Mucosa of rectum (tissue), 2 donors: Measurements from ENCODE around the gene OTOGL.

ENCODE experiments used
- H3K27ac ChIP-seq, 2 donors: one replicate each; pipeline ENCODE4 v1.7.0; 2013; ENCODE audit warnings: inconsistent platforms in 2 of 2, low read depth in 2 of 2, low read length in 2 of 2
- H3K27me3 ChIP-seq, 2 donors: one replicate each; pipeline ENCODE4 v1.7.0; 2013; ENCODE audit warnings: low read length in 2 of 2; ENCODE audit not compliant: control insufficient read depth in 2 of 2, insufficient read depth in 2 of 2
- H3K36me3 ChIP-seq, 2 donors: one replicate each; pipeline ENCODE4 v1.7.0; 2013; ENCODE audit warnings: low read length in 2 of 2; ENCODE audit not compliant: control insufficient read depth in 2 of 2, insufficient read depth in 2 of 2
- H3K4me1 ChIP-seq, 2 donors: one replicate each; pipeline ENCODE4 v1.7.0; 2013; ENCODE audit warnings: low read length in 2 of 2, mild to moderate bottlenecking in 1 of 2; ENCODE audit not compliant: control insufficient read depth in 2 of 2, insufficient read depth in 2 of 2
- H3K4me3 ChIP-seq, 2 donors: one replicate each; pipeline ENCODE4 v1.7.0; 2013; ENCODE audit warnings: low read length in 2 of 2
- H3K9ac ChIP-seq, 2 donors: one replicate each; pipeline ENCODE4 v1.7.0; 2013; ENCODE audit warnings: low read length in 2 of 2, low read depth in 1 of 2, mild to moderate bottlenecking in 1 of 2
- H3K9me3 ChIP-seq, 2 donors: one replicate each; pipeline ENCODE4 v1.7.0; 2013; ENCODE audit warnings: low read length in 2 of 2; ENCODE audit not compliant: control insufficient read depth in 2 of 2
- donor health status: healthy.
- donor health status: Normal muscosa, but diverticular disease.

Gene OTOGL

GRCh38 chr12:80156306-80156705 is 57.0 kb downstream of the OTOGL start:
- H3K27me3 ChIP-seq: no peaks in the 10 kb centered on the region
- H3K4me1 ChIP-seq: no peaks in the 10 kb centered on the region
- H3K9ac ChIP-seq: no peak overlapping the region
- no peak overlapping the region for H3K27ac ChIP-seq
- no peaks in the 10 kb centered on the region for H3K9me3 ChIP-seq
- no peak overlapping the region for H3K4me3 ChIP-seq
- H3K36me3 ChIP-seq: no peaks in the 10 kb centered on the region

DNA sequence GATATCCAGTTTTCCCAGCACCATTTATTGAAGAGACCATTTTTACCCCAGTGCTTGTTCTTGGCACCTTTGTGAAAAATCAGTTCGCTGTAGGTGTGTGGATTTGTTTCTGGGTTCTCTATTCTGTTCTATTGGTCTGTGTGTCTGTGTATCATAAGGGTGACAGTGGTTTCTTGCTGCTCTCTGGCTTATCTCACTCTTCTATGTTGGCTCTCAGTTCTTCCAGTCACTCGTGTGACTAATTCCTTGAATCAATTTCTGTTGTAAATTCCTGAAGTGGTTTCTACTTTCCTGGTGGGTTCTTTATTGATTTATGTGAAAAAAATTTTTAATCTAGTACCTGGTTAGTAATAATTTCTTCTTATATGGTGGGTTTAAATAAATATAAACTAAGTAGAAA is 58.3 kb downstream of the OTOGL start:
- Histone ChIP-seq H3K27ac (no peak overlapping the region), H3K4me3 (no peak overlapping the region), H3K4me1 (no peaks in the 10 kb centered on the region), H3K36me3 (no peaks in the 10 kb centered on the region), H3K9me3 (no peaks in the 10 kb centered on the region), H3K9ac (no peak overlapping the region), H3K27me3 (no peaks in the 10 kb centered on the region)

GRCh38 chr12:80161612-80162011 is 62.3 kb downstream of the OTOGL start:
- H3K4me3 ChIP-seq: no peak overlapping the region
- H3K27me3 ChIP-seq: no peaks in the 10 kb centered on the region
- no peak overlapping the region for H3K27ac ChIP-seq
- no peaks in the 10 kb centered on the region for H3K4me1 ChIP-seq
- no peak overlapping the region for H3K9ac ChIP-seq
- no peaks in the 10 kb centered on the region for H3K9me3 ChIP-seq
- H3K36me3 ChIP-seq: no peaks in the 10 kb centered on the region

DNA sequence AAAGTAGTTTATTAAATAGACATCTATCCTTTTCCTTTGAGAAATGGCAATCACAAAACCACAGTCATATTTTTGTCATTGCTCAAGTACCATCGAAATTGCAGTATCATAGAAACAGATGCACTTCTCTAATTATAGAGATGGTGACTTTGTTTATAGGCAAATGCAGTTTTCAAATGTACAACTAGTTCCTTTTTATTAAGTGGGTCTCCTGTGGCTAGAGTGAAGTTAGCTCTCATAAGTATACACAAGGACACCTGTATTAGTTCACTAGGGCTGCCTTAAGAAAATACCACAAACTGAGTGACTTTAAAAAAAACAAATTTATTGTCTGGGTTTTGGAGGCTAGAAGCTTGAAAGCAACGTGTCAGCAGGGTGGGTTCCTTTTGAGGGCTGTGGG is 62.8 kb downstream of the OTOGL start:
- Histone ChIP-seq H3K4me1 (no peaks in the 10 kb centered on the region), H3K36me3 (no peaks in the 10 kb centered on the region), H3K4me3 (no peak overlapping the region), H3K9me3 (no peaks in the 10 kb centered on the region), H3K27me3 (no peaks in the 10 kb centered on the region), H3K9ac (no peak overlapping the region), H3K27ac (no peak overlapping the region)

DNA sequence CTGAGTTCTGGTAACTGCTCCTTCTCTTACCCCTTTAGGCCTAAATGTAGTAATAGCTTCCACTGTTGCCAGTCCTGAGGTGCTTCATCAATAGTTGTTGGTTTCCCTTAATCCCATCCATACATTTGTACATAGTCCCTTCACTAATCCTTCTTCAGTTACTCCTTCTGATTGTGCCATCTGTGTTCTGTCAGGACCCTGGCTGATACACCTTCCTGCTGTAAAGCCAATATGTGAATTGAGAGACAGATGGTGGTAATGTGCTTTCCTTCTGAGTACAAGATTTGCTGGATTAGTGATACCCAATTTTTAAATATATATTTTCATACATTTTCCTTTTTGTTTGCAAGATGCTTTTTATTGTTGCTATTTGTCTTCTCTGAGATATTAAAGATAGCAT is 66.4 kb downstream of the OTOGL start:
- H3K4me1 ChIP-seq: no peaks in the 10 kb centered on the region
- H3K27me3 ChIP-seq: no peaks in the 10 kb centered on the region
- no peaks in the 10 kb centered on the region for H3K36me3 ChIP-seq
- H3K27ac ChIP-seq: no peak overlapping the region
- H3K4me3 ChIP-seq: no peak overlapping the region
- no peaks in the 10 kb centered on the region for H3K9me3 ChIP-seq
- H3K9ac ChIP-seq: no peak overlapping the region

GRCh38 chr12:80166751-80167150 is 67.4 kb downstream of the OTOGL start:
- Histone ChIP-seq H3K4me1 (no peaks in the 10 kb centered on the region), H3K27ac (no peak overlapping the region), H3K9ac (no peak overlapping the region), H3K4me3 (no peak overlapping the region), H3K27me3 (no peaks in the 10 kb centered on the region), H3K36me3 (no peaks in the 10 kb centered on the region), H3K9me3 (no peaks in the 10 kb centered on the region)

- no peaks in the 10 kb centered on the region for H3K36me3 ChIP-seq
- H3K27ac ChIP-seq: no peak overlapping the region
- no peak overlapping the region for H3K4me3 ChIP-seq
- H3K9ac ChIP-seq: no peak overlapping the region
- no peaks in the 10 kb centered on the region for H3K4me1 ChIP-seq
- no peaks in the 10 kb centered on the region for H3K27me3 ChIP-seq
- H3K9me3 ChIP-seq: no peaks in the 10 kb centered on the region
Observed at GRCh38 chr12:80168936-80169335, 69.6 kb downstream of the OTOGL start.

- H3K9me3 ChIP-seq: no peaks in the 10 kb centered on the region
- H3K27ac ChIP-seq: no peak overlapping the region
- H3K36me3 ChIP-seq: no peaks in the 10 kb centered on the region
- no peaks in the 10 kb centered on the region for H3K4me1 ChIP-seq
- no peak overlapping the region for H3K4me3 ChIP-seq
- H3K27me3 ChIP-seq: no peaks in the 10 kb centered on the region
- H3K9ac ChIP-seq: no peak overlapping the region
Observed at GRCh38 chr12:80170915-80171314, 71.6 kb downstream of the OTOGL start.

DNA sequence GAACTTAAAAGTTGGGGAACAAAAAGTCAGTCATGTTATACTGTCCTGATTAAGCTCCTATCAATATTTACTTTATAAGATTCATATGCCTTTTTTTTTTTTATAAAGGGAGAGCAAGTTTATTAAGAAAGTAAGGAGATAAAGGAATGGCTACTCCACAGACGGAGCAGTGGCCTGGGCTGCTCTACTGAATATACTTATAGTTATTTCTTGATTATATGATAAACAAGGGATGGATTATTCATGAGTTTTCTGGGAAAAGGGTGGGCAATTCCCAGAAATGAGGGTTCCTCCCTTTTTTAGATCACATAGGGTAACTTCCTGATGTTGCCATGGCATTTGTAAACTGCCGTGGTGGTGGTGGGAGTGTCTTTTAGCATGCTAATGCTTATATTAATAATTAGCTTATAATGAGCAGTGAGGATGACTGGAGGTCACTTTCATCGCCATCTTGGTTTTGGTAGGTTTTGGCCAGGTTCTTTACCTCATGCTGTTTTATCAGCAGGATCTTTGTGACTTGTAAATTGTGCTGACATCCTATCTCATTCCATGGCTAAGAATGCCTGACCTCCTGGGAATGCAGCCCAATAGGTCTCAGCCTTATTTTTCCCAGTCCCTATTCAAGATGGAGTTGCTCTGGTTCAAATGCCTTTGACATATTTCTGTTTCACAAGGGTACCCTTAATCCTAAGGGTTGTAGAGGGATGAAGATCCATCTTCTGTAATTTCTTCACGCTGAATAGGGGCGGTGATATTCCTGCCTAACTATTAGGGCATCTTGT is 73.9 kb downstream of the OTOGL start:
- Histone ChIP-seq H3K27me3 (no peaks in the 10 kb centered on the region), H3K36me3 (no peaks in the 10 kb centered on the region), H3K9me3 (no peaks in the 10 kb centered on the region), H3K4me3 (no peak overlapping the region), H3K4me1 (no peaks in the 10 kb centered on the region), H3K27ac (no peak overlapping the region), H3K9ac (no peak overlapping the region)

DNA sequence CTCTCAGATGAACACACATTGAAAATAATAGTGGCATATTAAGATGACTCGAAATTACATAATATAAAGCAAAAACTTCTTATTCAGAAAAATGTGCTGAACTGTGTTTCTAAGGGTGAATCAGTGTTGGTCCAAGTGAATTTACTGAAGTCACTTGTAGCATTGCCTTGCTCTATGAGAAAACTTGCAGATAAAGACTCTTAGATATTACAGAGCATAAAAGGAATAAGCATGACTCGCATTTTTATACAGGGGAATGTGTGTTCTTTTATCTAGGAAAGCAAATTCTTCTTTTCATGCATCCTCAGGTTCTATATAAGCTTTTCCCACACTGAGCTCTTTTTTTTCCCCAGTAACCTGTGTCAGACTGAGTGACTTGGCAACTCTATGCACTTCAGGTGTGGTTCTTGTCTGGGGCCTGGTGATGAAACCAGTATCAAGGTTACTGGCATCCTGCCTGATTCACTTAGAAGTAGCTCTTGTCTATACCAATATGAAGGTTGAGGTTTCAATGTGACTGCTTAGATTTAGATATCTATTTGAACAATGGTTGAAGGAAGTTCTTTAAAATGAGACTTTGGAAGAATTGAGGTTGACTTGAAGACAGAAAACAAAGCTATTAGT is 76.1 kb downstream of the OTOGL start:
- Histone ChIP-seq H3K27ac (no peak overlapping the region), H3K9ac (no peak overlapping the region), H3K4me3 (no peak overlapping the region), H3K27me3 (no peaks in the 10 kb centered on the region), H3K4me1 (no peaks in the 10 kb centered on the region), H3K9me3 (no peaks in the 10 kb centered on the region), H3K36me3 (no peaks in the 10 kb centered on the region)
